Epithelial cell of proximal tubule (primary cell): ENCODE measurements around the gene UBTF. TPM values are rescaled to one million over a fixed set of nuclear protein-coding genes. Genes with fewer than 3 reads are reported as not detected.

Experiments used
- DNase-seq: peaks from one replicate; pipeline ENCODE4 v3.0.0-alpha.2; 2011; ENCODE audit warnings: low read depth
- H3K4me3 ChIP-seq: 2 replicates; pipeline ENCODE4 v1.5.1; 2011; ENCODE audit warnings: low read depth, mild to moderate bottlenecking, low read length
- total RNA-seq: library from RNA; depleted of rRNA; stranded (reverse); fragments of >200 nt; gene quantifications from 2 replicates; pipeline ENCODE4 v1.2.3, GENCODE V29; 2015
- TF ChIP-seq, protein P1 (sequence below): conservative IDR thresholded peaks from 2 replicates; pipeline ENCODE4 v1.5.1; 2012; ENCODE audit warnings: low read depth, mild to moderate bottlenecking, low read length

Gene UBTF
- total RNA-seq, 1 donor from 2014 or later, result 37.5 TPM

DNA sequence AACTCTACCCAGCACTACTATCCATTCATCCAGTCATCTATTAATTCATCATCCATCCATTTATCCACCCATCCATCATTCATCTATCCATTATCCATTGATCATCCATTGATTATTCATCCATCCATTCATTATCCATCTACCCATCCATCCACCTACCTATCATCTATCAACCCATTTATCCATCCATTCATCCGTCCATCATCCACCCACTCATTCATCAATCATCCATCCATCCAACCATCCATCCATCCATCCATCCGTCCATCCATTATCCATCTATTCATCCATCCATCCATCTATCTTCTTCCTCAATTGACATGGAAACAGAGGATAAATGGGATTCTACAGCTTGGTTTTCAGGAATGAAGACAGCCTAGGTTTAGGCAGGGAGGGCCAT lies 36.4 kb upstream of the UBTF start:
- no peak for DNase-seq
- TF ChIP-seq, protein P1, sequence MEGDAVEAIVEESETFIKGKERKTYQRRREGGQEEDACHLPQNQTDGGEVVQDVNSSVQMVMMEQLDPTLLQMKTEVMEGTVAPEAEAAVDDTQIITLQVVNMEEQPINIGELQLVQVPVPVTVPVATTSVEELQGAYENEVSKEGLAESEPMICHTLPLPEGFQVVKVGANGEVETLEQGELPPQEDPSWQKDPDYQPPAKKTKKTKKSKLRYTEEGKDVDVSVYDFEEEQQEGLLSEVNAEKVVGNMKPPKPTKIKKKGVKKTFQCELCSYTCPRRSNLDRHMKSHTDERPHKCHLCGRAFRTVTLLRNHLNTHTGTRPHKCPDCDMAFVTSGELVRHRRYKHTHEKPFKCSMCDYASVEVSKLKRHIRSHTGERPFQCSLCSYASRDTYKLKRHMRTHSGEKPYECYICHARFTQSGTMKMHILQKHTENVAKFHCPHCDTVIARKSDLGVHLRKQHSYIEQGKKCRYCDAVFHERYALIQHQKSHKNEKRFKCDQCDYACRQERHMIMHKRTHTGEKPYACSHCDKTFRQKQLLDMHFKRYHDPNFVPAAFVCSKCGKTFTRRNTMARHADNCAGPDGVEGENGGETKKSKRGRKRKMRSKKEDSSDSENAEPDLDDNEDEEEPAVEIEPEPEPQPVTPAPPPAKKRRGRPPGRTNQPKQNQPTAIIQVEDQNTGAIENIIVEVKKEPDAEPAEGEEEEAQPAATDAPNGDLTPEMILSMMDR, result no peak
- H3K4me3 ChIP-seq, result no peak overlapping the region

DNA sequence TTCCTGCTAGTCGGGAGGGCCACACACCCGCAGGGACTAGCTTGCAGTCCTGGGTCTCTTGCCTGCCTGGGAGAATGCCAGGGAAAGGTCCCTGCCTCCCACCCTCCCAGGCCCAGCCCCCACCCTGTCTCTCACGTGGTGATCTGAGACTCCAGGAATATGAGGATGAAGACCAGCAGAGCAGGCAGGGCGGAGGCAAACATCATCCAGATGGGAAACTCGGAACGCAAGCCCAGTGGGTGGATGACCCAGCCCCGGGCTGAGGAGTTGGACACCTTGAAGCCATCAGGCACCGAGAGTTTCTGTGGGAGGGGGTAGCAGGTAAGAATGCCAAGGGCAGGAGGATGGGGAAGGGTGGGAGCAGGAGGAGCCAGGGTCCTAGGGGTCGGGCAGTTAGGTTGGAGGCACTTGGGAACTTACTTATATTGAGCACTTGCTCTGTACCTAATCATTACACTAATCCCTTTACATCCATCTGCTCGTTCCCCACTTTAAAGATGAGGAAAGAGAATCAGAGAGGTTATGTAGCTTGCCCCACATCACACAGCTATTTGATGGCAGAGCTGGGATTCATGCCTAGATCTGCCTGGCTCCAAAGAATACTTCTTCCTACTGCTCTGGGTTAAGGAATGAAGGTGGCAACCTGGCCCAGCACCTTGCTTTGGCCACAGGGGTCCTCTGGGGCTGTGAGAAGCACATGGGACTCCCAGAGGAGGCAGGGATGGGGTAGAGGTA lies 35.1 kb upstream of the UBTF start:
- TF ChIP-seq, protein P1, result no peak
- H3K4me3 ChIP-seq, result no peak overlapping the region
- no peak for DNase-seq

DNA sequence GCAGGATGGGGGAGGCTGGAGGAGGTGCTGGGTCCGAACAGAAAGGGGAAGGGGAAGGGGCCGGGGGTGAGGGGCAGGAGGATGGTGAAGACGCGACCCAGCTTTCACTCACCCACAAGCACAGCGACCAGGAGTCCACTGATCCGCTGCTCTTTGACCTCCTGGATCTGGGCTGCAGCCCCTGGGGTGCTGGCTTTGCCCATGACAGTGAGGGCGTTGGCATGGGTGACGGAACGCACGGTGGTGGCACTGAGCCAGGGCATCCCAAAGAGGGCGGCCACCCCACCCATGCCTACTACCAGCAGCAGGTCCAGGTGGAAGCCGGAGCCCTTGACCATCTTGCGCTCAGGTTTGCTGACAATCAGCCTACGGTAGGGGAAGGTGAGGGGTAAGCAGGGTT lies 33.5 kb upstream of the UBTF start:
- TF ChIP-seq, protein P1, result no peak
- no peak overlapping the region for H3K4me3 ChIP-seq
- no peak for DNase-seq

DNA sequence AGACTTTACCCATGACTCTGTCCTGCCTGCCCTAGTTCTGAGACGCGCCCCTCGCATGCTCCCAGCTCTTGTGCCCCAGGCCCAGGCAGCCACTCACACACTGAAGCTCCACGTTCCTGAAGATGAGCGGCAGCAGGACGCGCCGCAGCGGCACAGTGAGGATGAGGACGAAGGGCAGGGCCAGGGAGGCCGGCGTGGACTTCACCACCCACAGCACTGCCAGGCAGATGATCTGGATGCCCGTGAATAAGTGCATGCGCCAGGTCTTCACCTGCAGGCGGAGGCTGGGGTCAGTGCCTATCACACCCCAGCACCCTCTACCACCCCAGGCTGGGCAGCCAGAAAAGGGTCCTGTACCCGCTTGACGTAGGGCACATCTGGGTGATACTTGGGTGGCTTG lies 31.6 kb upstream of the UBTF start:
- TF ChIP-seq, protein P1, result no peak
- DNase-seq, result no peak
- H3K4me3 ChIP-seq, result no peak overlapping the region

DNA sequence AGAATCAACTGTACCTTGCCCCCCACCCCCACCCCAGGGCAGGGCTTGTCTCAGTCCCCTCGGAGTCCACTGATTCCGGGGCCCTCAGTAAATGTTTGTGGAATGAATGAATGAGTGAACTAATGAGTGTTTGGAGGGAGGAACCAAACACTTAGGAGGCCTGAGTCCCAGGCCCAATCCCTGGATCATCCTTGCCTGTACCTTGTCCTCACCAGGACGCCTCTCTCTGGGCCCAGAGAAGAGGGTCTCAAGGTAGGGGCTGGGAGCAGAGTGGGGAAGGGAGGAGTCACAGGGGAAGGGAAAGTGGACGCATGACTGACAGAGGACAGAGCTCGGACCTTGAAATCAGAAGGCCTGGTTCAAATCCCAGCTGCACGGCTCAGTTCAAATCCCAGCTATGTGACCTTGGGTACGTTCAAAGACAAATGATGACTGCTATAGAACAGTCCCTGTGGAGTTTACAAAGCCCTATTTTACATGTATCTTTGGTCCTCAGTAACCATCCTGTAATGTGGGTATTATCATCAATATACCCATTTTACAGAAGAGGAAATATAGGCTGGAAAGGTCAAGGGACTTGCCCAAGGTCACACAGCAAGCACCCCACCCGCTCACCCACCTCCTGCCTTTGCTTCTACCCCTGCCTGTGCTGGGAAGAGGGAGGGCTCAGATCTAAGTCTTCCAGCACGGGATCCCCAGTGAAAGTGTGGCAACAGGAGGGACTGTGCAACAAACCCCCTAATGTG lies 30.2 kb upstream of the UBTF start:
- no peak for DNase-seq
- no peak overlapping the region for H3K4me3 ChIP-seq
- TF ChIP-seq, protein P1, result no peak

DNA sequence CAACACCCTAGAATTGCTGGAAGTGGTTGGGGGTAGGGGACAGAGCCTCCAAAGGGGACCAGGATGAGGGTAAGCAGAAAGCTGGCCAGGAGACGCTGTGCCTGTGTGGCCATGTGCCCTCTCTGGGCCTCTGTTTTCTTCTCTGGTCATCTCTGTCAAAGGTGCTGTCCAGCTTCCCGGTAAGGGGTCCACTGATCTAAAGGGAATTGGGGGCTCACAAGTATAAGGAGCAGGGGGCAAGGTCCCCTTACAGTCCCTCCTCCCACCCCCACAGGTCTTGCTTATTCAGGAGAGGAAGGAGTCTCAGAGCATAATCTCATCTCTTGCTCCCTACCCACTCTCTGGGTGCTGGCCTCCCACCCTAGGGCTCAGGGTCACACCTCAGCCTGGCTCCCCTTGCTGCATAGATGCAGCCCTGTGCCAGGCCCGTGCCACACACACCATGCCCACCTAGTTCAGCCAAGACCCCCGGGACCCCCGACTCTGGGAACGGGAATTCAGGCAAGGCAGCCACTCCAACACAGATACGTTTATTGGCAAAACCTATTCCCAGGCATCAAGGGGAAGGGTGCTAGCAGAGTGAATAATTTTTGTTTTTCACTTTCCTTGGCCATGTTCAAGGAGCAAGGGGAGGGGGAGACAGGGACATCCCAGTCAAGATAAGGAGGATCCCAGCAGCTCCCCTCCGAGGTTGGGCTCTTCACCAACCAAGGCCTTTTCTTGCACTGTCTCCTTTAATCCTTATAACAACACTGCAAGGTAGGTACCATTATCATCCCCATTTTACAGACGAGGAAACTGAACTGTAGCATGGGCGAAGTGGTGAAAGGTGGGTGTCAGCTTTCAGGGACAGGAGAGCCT lies 28.6 kb upstream of the UBTF start:
- TF ChIP-seq, protein P1, result no peak
- no peak for DNase-seq
- H3K4me3 ChIP-seq, result no peak overlapping the region
